IPS-15b (cell line): ENCODE data around the gene ISG20.

Source experiments
- H3K27me3 ChIP-seq: one replicate; pipeline ENCODE4 v1.6.1; 2013; ENCODE audit warnings: low read length; ENCODE audit not compliant: control insufficient read depth, insufficient read depth
- H3K36me3 ChIP-seq: one replicate; pipeline ENCODE4 v1.6.1; 2013; ENCODE audit warnings: low read length; ENCODE audit not compliant: control insufficient read depth, insufficient read depth
- H3K4me1 ChIP-seq: one replicate; pipeline ENCODE4 v1.6.1; 2013; ENCODE audit warnings: mild to moderate bottlenecking, low read length; ENCODE audit not compliant: control insufficient read depth, insufficient read depth
- H3K4me3 ChIP-seq: one replicate; pipeline ENCODE4 v1.5.1; 2013; ENCODE audit warnings: low read depth, low read length
- H3K9ac ChIP-seq: one replicate; pipeline ENCODE4 v1.6.1; 2013; ENCODE audit warnings: low read depth, mild to moderate bottlenecking, low read length
- H3K9me3 ChIP-seq: one replicate; pipeline ENCODE4 v1.6.1; 2013; ENCODE audit warnings: mild to moderate bottlenecking, low read length; ENCODE audit not compliant: control insufficient read depth, insufficient read depth

Gene ISG20

DNA sequence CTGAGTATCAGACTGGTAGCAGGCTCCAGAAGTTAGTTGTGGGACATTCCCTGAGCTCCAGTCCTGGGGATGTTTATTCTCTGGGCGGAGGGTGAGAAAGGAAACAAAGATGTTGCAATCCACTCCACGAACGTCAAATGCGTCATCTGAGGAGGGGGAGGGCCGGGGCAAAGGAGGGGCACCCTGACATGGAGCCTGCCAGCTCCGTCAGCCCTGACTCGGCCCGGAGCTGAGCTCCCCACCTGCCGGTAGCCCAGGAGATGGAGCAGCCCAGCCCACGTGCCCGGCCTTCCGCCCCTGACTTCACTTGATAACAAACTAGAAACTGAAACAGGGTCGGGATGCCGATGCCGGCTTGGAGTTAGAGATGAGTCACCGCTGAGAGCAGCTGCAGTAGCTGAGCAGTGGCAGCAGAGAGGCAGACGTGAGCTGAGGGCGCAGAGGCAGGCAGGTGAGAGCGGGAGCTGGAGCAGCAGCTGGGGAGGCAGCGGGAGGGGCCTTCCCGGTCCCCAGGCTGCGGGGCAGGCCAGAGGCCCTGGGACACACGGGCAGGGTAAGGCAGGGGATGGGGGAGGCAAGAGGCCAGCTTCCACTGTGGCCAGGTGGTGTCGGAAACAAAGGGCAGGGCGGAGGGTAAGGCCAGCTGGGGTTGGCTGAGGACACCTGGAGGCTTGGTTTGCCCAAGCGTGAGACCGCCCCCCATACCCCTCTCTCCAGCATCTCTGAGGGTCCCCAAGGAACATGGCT lies at the start of gene ISG20:
TSS of gene ISG20 (plus strand) at position 391 of the 747 bp plus-strand sequence. CDS start at position 742, 351 bp downstream.
- peak within 1 kb of the TSS; percentile 28 for H3K4me3 ChIP-seq
- no peaks in the 10 kb centered on the region for H3K9me3 ChIP-seq
- H3K36me3 ChIP-seq: no peaks in the 10 kb centered on the region
- H3K9ac ChIP-seq: peak within 1 kb of the TSS; percentile 55
- H3K4me1 ChIP-seq: peaks cover 20% of the 10 kb centered on the region
- no peaks in the 10 kb centered on the region for H3K27me3 ChIP-seq

DNA sequence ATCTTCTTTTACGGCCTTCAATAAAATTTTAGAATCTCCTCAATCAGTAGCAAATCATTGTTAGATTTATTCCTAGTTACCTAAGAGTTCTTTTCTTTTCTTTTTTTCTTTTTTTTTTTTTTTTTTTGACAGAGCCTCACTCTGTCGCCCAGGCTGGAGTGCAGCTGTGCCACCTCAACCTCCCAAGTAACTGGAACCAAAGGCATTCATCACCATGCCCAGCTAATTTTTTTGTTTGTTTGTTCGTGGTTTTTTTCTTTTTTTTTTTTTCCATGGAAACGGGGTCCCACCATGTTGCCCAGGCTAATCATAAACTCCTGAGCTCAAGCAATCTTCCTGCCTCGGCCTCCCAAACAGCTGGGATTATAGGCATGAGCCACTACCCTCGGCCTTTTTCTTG lies 48.1 kb upstream of the ISG20 start:
- no peak overlapping the region for H3K9ac ChIP-seq
- no peaks in the 10 kb centered on the region for H3K9me3 ChIP-seq
- no peak overlapping the region for H3K4me3 ChIP-seq
- no peaks in the 10 kb centered on the region for H3K4me1 ChIP-seq
- H3K36me3 ChIP-seq: no peaks in the 10 kb centered on the region
- H3K27me3 ChIP-seq: no peaks in the 10 kb centered on the region

DNA sequence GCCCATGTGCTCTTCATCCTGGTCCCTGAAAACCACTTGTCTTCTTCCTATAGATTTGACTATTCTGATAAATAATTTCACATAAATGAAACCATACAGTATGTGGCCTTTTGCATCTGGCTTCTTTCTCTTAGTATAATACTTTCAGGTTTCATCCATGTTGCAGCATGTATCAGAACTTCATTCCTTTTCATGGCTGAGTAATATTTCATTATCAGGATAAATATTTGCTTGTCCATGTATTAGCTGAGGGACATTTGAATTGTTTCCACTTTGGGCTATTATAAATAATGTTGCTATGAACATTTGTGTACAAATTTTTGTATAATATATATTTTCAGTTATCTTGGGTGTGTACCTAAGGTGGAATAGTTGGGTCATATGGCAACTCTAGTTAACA lies 47.4 kb upstream of the ISG20 start:
- Histone ChIP-seq H3K4me3 (no peak overlapping the region), H3K9me3 (no peaks in the 10 kb centered on the region), H3K36me3 (no peaks in the 10 kb centered on the region), H3K27me3 (no peaks in the 10 kb centered on the region), H3K9ac (no peak overlapping the region), H3K4me1 (no peaks in the 10 kb centered on the region)

DNA sequence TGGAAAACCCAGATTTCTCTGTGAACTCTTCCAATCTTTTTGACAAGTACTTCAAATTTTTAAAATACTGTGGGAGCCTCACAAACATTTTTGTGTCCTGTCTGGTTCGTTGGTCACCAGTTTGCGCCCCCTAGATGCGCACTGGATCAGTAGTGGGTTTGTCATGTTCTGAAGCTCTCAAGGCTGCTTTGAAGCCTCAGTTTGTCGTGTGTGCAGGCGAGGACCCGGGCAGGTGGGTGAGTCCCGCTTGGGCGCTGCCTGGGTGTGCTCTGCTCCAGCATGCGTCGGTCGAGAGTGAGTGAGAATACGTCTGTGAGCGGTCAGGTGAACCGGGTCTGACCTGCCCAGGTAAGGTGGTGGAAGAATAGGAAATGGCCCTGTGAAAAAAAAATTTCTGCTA lies 34.9 kb upstream of the ISG20 start:
- Histone ChIP-seq H3K4me1 (peaks cover 22% of the 10 kb centered on the region), H3K9me3 (no peaks in the 10 kb centered on the region), H3K27me3 (peaks cover 56% of the 10 kb centered on the region), H3K9ac (no peak overlapping the region), H3K36me3 (no peaks in the 10 kb centered on the region), H3K4me3 (peak overlapping the region; percentile 76)

DNA sequence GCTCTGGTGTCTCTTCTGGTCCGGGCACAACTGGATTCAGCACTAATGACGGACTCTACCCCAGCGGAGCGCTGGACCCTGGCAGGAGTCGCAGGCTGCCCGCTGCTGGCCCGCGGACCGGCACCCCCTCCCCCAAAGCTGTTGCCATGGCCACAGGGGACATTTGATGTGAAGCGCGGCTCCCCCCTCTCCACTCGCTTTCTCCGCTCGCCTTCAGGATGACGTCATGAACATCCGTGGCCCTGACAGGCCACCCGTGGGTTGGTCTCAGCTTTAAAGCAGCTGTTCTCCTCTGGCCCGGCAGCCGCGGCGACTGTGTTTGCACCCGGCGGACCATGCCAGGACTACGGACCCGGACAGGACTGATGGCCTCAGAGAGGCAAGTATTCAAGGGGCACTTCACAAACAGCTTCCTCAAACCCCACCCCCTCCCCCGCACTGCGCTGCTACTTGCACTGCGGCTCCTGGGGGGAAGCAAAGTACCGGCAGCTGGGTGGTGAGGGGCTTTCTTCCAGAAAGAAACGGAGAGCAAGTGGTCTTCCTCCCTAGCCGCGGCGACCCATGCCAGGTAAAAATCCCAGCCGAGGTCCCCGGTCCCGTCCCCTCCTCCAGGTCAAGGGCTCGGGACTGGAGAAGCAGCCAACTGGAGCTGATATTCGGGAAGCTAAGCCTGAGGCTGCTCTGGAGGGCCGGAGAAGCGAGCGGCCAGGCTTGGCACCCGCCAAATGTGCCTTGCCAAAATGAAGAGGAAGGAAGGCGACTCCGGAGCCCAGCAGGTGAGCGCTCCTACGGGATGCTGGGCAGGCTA lies 34.2 kb upstream of the ISG20 start:
- H3K4me3 ChIP-seq: peak overlapping the region; percentile 76
- no peaks in the 10 kb centered on the region for H3K36me3 ChIP-seq
- H3K27me3 ChIP-seq: peaks cover 61% of the 10 kb centered on the region
- peaks cover 25% of the 10 kb centered on the region for H3K4me1 ChIP-seq
- no peak overlapping the region for H3K9ac ChIP-seq
- H3K9me3 ChIP-seq: no peaks in the 10 kb centered on the region

DNA sequence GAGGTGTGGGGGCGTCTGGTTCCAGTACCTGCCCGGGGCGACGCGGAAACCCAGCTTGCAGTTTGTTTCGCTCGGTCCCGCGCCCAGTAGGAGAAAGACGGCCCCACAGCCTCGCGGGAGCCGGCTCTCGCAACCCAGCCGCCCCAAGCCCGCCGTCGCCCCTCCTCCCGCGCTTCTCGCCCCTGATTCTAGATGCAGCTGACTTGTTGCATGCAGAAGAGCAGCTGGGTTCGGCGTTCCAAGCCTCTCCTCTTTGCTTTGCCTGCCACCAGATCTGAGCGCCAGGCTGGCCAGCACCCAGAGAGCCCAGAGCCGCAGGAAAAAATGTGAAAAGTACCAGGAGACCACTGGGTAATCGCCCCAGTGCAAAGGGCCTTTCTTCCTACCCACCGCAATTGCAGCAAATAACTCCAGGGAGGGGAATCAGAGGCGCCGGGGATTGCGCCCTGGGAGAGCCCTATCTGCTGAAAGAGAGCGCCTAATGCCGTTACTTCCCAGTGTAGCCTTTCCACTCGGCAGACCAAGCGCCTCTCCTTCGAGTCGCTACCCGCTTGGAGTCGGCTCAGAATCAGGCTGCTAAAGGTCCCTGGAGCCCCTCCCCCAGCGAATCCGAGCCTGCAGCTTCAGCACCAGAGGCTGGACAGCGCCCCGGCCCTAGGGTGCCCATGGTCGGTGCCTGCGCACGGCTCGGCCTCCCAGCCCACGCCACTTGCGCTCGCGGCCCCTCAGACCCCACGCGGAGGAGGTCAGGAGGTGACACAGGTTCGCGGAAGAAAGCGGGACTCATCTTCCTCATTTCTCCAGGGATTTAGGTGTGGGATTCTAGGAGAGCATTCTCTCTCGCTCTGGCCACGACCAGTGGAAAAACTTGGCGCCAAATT lies 33.4 kb upstream of the ISG20 start:
- no peaks in the 10 kb centered on the region for H3K9me3 ChIP-seq
- H3K27me3 ChIP-seq: peaks cover 63% of the 10 kb centered on the region
- H3K9ac ChIP-seq: no peak overlapping the region
- H3K4me3 ChIP-seq: peak overlapping the region; percentile 76
- H3K36me3 ChIP-seq: no peaks in the 10 kb centered on the region
- H3K4me1 ChIP-seq: peaks cover 29% of the 10 kb centered on the region

DNA sequence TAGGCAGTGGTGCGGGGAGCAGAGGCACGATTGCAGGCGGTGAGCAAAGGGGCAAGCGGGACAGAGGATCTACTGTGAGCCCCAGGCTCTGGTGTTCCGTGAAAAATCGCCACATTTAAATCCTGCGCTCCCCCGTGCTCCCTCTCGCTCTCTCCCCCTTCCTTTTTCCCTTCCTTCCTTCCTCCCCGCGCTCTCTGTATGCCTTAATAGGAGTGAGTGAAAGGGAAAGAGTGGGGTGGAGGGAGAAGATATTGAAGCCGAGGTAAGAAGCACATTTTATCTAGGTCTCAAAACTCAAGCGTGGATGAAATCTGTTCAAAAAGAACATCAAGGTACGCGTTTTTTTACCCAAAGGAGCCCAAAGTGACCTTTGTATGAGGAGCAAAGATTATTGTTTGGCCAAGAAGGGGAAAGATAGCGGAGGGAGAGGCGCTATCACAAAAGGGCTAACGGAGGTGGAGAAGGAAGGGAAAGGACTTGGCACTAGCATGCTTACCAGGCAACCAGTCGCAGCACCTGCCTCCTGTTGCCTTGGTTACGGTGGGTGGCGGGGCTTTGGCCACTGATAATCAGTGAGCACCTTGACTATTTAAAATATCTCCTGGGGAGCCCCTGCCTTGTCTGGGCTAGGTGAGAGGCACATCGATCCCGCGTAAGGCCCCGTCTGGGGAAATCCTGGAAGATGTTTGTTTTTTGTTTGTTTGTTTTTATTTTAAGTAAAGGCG lies 32.6 kb upstream of the ISG20 start:
- Histone ChIP-seq H3K27me3 (peaks cover 63% of the 10 kb centered on the region), H3K9ac (no peak overlapping the region), H3K4me1 (peaks cover 32% of the 10 kb centered on the region), H3K4me3 (peak overlapping the region; percentile 76), H3K9me3 (no peaks in the 10 kb centered on the region), H3K36me3 (no peaks in the 10 kb centered on the region)

DNA sequence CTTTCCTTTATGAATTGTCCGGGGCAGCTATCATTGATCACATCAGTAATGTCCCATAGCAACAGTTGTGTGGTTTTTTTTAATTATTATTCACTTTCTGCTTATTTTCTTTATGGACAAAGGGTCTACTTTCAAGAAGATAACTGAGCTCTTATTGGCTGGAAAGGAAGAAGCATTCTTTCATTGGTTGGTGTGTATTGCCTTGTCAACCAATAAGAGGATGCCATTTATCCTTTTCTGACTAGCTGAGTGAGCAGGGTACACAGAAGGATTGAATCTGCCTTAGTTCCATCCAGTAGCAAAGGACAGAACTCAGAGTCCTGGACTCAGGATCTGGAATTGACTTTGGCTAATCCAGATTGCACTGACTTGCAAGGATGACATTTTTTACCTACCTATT lies 30.9 kb upstream of the ISG20 start:
- Histone ChIP-seq H3K9ac (no peak overlapping the region), H3K4me3 (no peak overlapping the region), H3K4me1 (peaks cover 44% of the 10 kb centered on the region), H3K27me3 (peaks cover 62% of the 10 kb centered on the region), H3K9me3 (no peaks in the 10 kb centered on the region), H3K36me3 (no peaks in the 10 kb centered on the region)

DNA sequence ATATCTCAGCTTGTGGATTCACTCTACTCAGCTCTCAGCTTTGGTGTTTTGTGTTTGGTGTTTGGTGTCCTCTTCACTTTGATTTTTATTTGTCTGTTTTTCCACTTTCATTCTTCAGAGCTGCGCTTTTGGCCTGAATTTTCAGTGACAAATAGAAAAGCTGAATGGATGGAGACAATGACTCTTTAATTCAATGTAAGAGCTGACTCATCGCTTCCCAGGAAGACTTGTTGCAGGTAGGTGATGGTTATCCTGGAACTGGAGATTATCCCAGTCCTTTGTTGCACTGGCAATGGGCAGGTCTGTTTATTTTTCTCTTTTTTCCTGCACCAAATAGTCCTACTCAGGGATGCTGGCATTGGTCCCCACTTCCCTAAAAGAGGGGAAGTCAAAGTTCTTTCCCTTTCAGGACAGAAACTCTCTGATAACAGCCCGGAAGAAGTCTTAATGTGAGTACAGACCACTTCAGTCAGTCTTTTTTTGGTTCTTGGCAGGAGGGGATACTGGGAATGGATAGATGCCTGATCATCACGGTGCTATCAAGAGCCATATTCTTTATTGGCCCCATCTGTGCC lies 30.1 kb upstream of the ISG20 start:
- H3K9ac ChIP-seq: no peak overlapping the region
- peaks cover 57% of the 10 kb centered on the region for H3K27me3 ChIP-seq
- H3K36me3 ChIP-seq: no peaks in the 10 kb centered on the region
- peaks cover 42% of the 10 kb centered on the region for H3K4me1 ChIP-seq
- no peak overlapping the region for H3K4me3 ChIP-seq
- no peaks in the 10 kb centered on the region for H3K9me3 ChIP-seq

DNA sequence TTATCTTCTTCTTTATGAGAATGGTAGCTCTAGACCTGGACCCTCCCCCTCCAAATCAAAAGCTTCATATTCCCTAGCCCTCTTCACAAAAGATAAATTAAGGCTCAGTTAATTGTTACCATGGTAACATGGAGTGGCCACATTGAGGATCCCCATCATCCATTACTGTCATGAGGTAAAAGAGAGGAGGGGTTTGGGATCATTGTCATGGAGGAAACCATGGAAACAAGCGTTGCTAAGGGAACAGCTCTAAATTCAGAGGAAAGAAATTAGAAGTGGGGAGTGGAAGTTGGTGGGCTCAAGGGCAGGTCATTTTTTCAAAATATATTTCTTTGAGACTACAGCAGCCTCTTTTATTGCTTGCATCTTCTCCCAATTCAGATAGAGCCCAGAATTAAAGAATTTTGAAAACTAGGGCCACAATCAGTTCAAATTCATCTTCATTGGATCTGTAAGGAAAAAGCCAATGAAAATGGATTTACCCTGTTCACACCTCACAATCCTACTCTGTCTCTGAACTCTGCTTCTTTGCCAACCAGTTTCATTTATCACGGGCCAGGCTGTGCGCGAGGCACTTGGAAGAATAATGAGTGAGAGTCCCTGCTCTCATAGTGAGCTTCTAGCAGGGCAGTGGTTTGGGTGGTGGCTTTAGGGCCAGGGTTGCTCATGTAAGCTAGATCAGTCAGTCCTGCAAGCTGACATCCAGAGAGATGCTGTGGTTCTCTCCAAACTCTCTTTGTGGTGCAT lies 29.3 kb upstream of the ISG20 start:
- no peaks in the 10 kb centered on the region for H3K36me3 ChIP-seq
- H3K4me1 ChIP-seq: peaks cover 44% of the 10 kb centered on the region
- H3K27me3 ChIP-seq: peaks cover 52% of the 10 kb centered on the region
- H3K9ac ChIP-seq: no peak overlapping the region
- no peak overlapping the region for H3K4me3 ChIP-seq
- H3K9me3 ChIP-seq: no peaks in the 10 kb centered on the region
